HL-60 (cell line): ENCODE measurements around the gene RUNDC1.
"Not testable (repeated sequence)": the region's sequence is repeated elsewhere in the genome, so short reads cannot be mapped to it uniquely, and the experiment has no call there.

ENCODE experiments used
- DNase-seq, 2 experiments: peaks; one replicate each; pipeline ENCODE4 v3.0.0-alpha.2; 2010 to 2020; ENCODE audit warnings: low read depth in 1 of 2, low spot score in 1 of 2
- H3K27ac ChIP-seq: fragments of 250-450 bp; sonication (Bioruptor Pico); replicated peaks from 2 replicates; pipeline ENCODE4 v1.5.1; 2020; ENCODE audit warnings: mild to moderate bottlenecking, moderate library complexity
- H3K27me3 ChIP-seq: fragments of 250-450 bp; sonication (Bioruptor Pico); 2 replicates; pipeline ENCODE4 v1.5.1; 2021; ENCODE audit warnings: mild to moderate bottlenecking, moderate library complexity; ENCODE audit not compliant: insufficient read depth, poor library complexity, severe bottlenecking
- H3K4me3 ChIP-seq: replicated peaks from 2 replicates; pipeline ENCODE4 v1.5.1; 2011; ENCODE audit warnings: mild to moderate bottlenecking, control low read depth, low read length; ENCODE audit not compliant: insufficient read depth
- GABPA ChIP-seq: IDR thresholded peaks from 2 replicates; pipeline ENCODE4 v1.6.1; 2012; ENCODE audit warnings: low read depth
- POLR2AphosphoS5 ChIP-seq: IDR thresholded peaks from 2 replicates; pipeline ENCODE4 v1.6.1; 2012; ENCODE audit warnings: low read depth
- SPI1 ChIP-seq: IDR thresholded peaks from 2 replicates; pipeline ENCODE4 v1.6.1; 2012; ENCODE audit warnings: low read depth, mild to moderate bottlenecking, borderline replicate concordance
- TF ChIP-seq, protein P1 (sequence below): IDR thresholded peaks from one replicate; pipeline ENCODE4 v1.5.1; 2011; ENCODE audit warnings: low read length, control low read depth, inconsistent platforms; ENCODE audit not compliant: insufficient read depth
- TF ChIP-seq, protein P2 (sequence below): IDR thresholded peaks from 2 replicates; pipeline ENCODE4 v1.6.1; 2012; ENCODE audit warnings: low read depth; ENCODE audit not compliant: insufficient replicate concordance

RUNDC1 gene

DNA sequence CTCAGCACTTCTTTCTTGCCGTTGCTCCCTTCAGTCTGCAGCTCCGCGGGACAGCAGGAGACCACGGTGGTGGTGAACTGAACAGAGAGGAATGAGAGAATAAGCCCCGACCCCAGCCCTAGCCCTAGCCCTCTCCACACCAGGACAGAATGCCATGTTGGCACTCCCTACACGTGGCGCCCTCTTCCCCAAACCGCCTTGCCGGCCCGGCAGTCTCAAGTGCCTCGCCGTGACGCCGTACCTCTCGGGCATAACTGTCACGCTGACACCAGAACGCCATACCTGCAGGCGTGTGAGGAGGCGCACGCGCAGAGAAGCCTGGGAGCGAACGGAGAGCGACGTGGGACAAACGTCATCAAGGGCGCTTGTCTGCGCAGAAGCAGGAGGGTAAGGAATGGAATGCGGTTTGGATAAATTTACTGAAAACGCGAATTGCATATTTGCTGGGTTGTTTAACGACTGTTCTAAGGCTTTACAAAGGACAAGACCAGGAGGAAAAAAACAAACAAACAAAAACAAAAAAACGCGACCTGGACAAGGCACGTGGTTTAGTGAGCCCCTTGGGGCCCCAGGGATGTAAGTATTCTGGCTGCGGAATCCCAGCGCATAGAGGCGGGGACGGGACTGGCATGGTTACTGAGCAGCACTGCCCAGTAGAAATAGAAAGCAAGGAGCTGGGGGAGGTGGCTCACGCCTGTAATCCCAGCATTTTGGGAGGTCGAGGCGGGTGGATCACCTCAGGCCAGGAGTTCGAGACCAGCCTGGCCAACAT lies 16.0 kb upstream of the RUNDC1 start, which contains the start of gene AARSD1:
AARSD1 (minus strand) TSS at position 294 of the 772 bp plus-strand sequence; CDS start at position 280, 14 bp downstream.
- DNase-seq = peak; percentile 95 to 97
- TF ChIP-seq GABPA (no peak), POLR2AphosphoS5 (peak; percentile 97)
- Histone ChIP-seq H3K27me3 (no peaks in the 10 kb centered on the region), H3K4me3 (peak within 1 kb of the TSS; percentile 74), H3K27ac (peak within 1 kb of the TSS; percentile 74)

DNA sequence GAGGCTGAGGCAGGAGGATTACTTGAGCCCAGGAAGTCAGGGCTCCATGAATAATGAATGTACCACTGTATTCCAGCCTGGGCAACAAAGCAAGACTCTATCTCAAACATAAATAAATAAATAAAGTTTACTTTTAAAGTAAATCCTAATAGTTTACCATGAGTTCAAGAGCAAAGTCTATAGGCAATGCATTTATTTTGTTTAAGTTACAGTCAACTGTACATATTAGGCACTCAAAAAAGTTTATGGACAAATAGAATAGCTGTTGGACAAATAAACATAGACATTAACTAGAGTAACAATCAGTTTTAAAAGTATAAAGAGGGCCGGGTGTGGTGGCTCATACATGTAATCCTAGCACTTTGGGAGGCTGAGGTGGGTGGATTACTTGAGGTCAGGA lies 12.4 kb upstream of the RUNDC1 start:
- no peak for DNase-seq
- Histone ChIP-seq H3K27ac (no peak overlapping the region), H3K4me3 (no peak overlapping the region), H3K27me3 (no peaks in the 10 kb centered on the region)
- no peak for TF ChIP-seq SPI1
- TF ChIP-seq, protein P1, sequence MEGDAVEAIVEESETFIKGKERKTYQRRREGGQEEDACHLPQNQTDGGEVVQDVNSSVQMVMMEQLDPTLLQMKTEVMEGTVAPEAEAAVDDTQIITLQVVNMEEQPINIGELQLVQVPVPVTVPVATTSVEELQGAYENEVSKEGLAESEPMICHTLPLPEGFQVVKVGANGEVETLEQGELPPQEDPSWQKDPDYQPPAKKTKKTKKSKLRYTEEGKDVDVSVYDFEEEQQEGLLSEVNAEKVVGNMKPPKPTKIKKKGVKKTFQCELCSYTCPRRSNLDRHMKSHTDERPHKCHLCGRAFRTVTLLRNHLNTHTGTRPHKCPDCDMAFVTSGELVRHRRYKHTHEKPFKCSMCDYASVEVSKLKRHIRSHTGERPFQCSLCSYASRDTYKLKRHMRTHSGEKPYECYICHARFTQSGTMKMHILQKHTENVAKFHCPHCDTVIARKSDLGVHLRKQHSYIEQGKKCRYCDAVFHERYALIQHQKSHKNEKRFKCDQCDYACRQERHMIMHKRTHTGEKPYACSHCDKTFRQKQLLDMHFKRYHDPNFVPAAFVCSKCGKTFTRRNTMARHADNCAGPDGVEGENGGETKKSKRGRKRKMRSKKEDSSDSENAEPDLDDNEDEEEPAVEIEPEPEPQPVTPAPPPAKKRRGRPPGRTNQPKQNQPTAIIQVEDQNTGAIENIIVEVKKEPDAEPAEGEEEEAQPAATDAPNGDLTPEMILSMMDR = no peak
- TF ChIP-seq, protein P2, sequence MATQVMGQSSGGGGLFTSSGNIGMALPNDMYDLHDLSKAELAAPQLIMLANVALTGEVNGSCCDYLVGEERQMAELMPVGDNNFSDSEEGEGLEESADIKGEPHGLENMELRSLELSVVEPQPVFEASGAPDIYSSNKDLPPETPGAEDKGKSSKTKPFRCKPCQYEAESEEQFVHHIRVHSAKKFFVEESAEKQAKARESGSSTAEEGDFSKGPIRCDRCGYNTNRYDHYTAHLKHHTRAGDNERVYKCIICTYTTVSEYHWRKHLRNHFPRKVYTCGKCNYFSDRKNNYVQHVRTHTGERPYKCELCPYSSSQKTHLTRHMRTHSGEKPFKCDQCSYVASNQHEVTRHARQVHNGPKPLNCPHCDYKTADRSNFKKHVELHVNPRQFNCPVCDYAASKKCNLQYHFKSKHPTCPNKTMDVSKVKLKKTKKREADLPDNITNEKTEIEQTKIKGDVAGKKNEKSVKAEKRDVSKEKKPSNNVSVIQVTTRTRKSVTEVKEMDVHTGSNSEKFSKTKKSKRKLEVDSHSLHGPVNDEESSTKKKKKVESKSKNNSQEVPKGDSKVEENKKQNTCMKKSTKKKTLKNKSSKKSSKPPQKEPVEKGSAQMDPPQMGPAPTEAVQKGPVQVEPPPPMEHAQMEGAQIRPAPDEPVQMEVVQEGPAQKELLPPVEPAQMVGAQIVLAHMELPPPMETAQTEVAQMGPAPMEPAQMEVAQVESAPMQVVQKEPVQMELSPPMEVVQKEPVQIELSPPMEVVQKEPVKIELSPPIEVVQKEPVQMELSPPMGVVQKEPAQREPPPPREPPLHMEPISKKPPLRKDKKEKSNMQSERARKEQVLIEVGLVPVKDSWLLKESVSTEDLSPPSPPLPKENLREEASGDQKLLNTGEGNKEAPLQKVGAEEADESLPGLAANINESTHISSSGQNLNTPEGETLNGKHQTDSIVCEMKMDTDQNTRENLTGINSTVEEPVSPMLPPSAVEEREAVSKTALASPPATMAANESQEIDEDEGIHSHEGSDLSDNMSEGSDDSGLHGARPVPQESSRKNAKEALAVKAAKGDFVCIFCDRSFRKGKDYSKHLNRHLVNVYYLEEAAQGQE = no peak
- no peak for TF ChIP-seq POLR2AphosphoS5
- no peak for TF ChIP-seq GABPA

DNA sequence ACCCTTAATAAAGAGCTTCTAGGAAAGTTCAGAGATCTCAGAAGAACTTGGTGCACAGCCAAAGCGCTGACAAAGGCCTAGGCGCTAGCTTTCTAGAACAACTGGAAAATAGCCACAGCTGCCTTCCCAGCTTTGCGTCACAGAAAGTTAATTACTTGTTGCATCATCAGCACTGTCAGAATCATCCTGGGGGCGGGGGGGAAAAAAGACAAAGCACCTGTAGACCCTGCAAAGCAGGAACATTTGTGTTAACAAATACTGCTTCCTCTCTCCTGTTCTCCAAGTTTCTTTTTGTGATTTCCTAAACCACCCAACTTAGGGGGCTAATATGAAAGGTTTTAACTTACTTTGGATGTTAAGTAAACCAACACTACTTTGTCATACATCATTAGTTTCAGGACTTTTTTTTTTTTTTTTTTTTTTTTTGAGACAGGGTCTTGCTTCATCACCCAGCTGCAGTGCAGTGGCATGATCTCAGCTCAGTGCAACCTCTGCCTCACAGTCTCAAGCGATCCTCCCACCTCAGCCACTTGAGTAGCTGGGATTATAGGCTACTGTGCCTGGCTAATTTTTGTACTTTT lies 11.3 kb upstream of the RUNDC1 start:
- no peak overlapping the region; the same call in 1 of the 2 replicates for H3K27ac ChIP-seq
- no peaks in the 10 kb centered on the region for H3K27me3 ChIP-seq
- DNase-seq = peak; percentile 50 to 52
- TF ChIP-seq SPI1 (no peak), GABPA (no peak), POLR2AphosphoS5 (no peak)
- TF ChIP-seq, protein P2 = no peak
- TF ChIP-seq, protein P1 = no peak
- no peak overlapping the region for H3K4me3 ChIP-seq

DNA sequence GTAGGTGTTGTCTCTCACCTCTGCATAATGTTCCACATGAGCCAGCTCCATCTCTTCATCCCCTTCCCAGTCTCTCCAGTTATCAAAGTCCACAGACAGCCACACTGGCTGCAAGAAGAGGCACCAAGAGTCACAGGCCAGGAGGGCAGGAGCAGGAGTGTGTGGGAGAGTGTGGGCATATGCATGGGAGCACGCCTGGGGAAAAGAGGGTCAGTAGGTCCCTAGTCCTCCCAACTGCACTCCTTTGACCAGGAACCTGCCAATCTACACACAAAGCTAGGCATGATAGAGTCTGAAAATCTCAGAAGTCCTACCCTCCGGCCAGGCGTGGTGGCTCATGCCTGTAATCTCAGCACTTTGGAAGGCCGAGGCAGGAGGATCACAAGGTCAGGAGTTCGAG lies 8.8 kb upstream of the RUNDC1 start:
- H3K27me3 ChIP-seq = no peaks in the 10 kb centered on the region
- TF ChIP-seq, protein P1 = no peak
- TF ChIP-seq SPI1 = no peak
- TF ChIP-seq GABPA = no peak
- TF ChIP-seq, protein P2 = no peak
- no peak for TF ChIP-seq POLR2AphosphoS5
- DNase-seq = no peak
- no peak overlapping the region for H3K4me3 ChIP-seq
- H3K27ac ChIP-seq = no peak overlapping the region

DNA sequence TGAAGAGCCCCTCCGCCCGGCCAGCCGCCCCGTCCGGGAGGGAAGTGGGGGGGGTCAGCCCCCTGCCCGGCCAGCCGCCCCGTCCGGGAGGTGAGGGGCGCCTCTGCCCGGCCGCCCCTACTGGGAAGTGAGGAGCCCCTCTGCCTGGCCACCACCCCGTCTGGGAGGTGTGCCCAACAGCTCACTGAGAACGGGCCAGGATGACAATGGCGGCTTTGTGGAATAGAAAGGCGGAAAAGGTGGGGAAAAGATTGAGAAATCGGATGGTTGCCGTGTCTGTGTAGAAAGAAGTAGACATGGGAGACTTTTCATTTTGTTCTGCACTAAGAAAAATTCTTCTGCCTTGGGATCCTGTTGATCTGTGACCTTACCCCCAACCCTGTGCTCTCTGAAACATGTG lies 7.0 kb upstream of the RUNDC1 start:
- DNase-seq, H3K4me3 ChIP-seq, H3K27ac ChIP-seq, H3K27me3 ChIP-seq: not testable (repeated sequence)
